Measurements from ENCODE around the gene IL18.
A peak's percentile ranks its signal among the peaks of the same experiment; 100 is the strongest.
"Not testable (repeated sequence)": the region's sequence is repeated elsewhere in the genome, so short reads cannot be mapped to it uniquely, and the experiment has no call there.

The IL18 gene

GRCh38 chr11:112163875-112164685 is at the start of gene IL18:
TSS of gene IL18 (minus strand) at chr11:112164094. CDS start at chr11:112155053, 9,041 bp downstream.
- DNase-seq (ENCODE audit: low spot score): no peak

GRCh38 chr11:112212710-112213109 is 48.8 kb upstream of the IL18 start:
- DNase-seq (ENCODE audit: low spot score): no peak

GRCh38 chr11:112212290-112212689 is 48.4 kb upstream of the IL18 start:
- no peak for DNase-seq (ENCODE audit: low spot score)

- peak; percentile 42 for DNase-seq (ENCODE audit: low spot score)
These were observed 47.6 kb upstream of the IL18 start for GRCh38 chr11:112211536-112211935.

- DNase-seq (ENCODE audit: low spot score): no peak
These were observed 47.0 kb upstream of the IL18 start for GRCh38 chr11:112210890-112211289.

GRCh38 chr11:112206071-112206470 is 42.2 kb upstream of the IL18 start:
- DNase-seq (ENCODE audit: low spot score): no peak

- DNase-seq (ENCODE audit: low spot score): no peak
These were observed 36.4 kb upstream of the IL18 start for GRCh38 chr11:112200252-112200651.

- DNase-seq (ENCODE audit: low spot score): not testable (repeated sequence)
These were observed 35.2 kb upstream of the IL18 start for GRCh38 chr11:112199101-112199500.

- DNase-seq (ENCODE audit: low spot score): no peak
These were observed 32.7 kb upstream of the IL18 start for GRCh38 chr11:112196519-112197087.

GRCh38 chr11:112195951-112196351 is 32.1 kb upstream of the IL18 start:
- DNase-seq (ENCODE audit: low spot score): no peak

GRCh38 chr11:112195113-112195512 is 31.2 kb upstream of the IL18 start:
- DNase-seq (ENCODE audit: low spot score): not testable (repeated sequence)

GRCh38 chr11:112186304-112186703 is 22.4 kb upstream of the IL18 start:
- no peak for DNase-seq (ENCODE audit: low spot score)

- no peak for DNase-seq (ENCODE audit: low spot score)
These were observed 22.0 kb upstream of the IL18 start for GRCh38 chr11:112185883-112186282.

- DNase-seq (ENCODE audit: low spot score): no peak
These were observed 19.0 kb upstream of the IL18 start for GRCh38 chr11:112182867-112183266.

GRCh38 chr11:112179601-112180000 is 15.7 kb upstream of the IL18 start:
- no peak for DNase-seq (ENCODE audit: low spot score)

- DNase-seq (ENCODE audit: low spot score): no peak
These were observed 15.0 kb upstream of the IL18 start for GRCh38 chr11:112178936-112179335.

- no peak for DNase-seq (ENCODE audit: low spot score)
These were observed 14.5 kb upstream of the IL18 start for GRCh38 chr11:112178428-112178827.

GRCh38 chr11:112177589-112177988 is 13.7 kb upstream of the IL18 start:
- no peak for DNase-seq (ENCODE audit: low spot score)

- DNase-seq (ENCODE audit: low spot score): no peak
These were observed 12.2 kb upstream of the IL18 start for GRCh38 chr11:112176077-112176476.

- no peak for DNase-seq (ENCODE audit: low spot score)
These were observed 11.7 kb upstream of the IL18 start for GRCh38 chr11:112175599-112175952.

GRCh38 chr11:112174789-112175598 is 11.1 kb upstream of the IL18 start, which contains the start of gene BCO2:
TSS of gene BCO2 (plus strand) at chr11:112175512. CDS start at chr11:112175602, 90 bp downstream.
- peak; percentile 25 for DNase-seq (ENCODE audit: low spot score)

GRCh38 chr11:112173152-112173551 is 9.3 kb upstream of the IL18 start:
- no peak for DNase-seq (ENCODE audit: low spot score)

Measured in activated CD4-positive, alpha-beta T cell treated with anti-CD3 and anti-CD28 coated beads, Interleukin-2, Interleukin-4, amounts not matched to agents 100 ng/mL and 50 ng/mL, durations not matched to agents 16 hours and 8 hours (primary cell).